Prostate gland (tissue), 2 donors: ENCODE measurements around the gene ADAMTS12. TPM values are rescaled to one million over a fixed set of nuclear protein-coding genes. Genes with fewer than 3 reads are reported as not detected.

ENCODE experiments used
- DNase-seq: peaks from one replicate; pipeline ENCODE4 v3.0.0-alpha.2; 2019; ENCODE audit warnings: low spot score
- H3K27ac ChIP-seq, 2 donors: fragments of 200-600 bp; sonication (generic); 2 replicates each; pipeline ENCODE4 v1.5.1; 2017 to 2019
- H3K27me3 ChIP-seq: fragments of 200-600 bp; sonication (generic); replicated peaks from 2 replicates; pipeline ENCODE4 v1.5.1; 2019; ENCODE audit not compliant: insufficient read depth
- H3K36me3 ChIP-seq, 2 donors: fragments of 200-600 bp; sonication (generic); 1 replicate in 1 of 2; 2 replicates in 1 of 2; pipeline versions ENCODE4 v1.5.1 to v1.8.1; 2017 to 2019
- H3K4me1 ChIP-seq: fragments of 200-600 bp; sonication (generic); replicated peaks from 2 replicates; pipeline ENCODE4 v1.5.1; 2019
- H3K4me3 ChIP-seq, 2 donors: fragments of 200-600 bp; sonication (generic); 2 replicates each; pipeline ENCODE4 v1.5.1; 2017 to 2019
- H3K9me3 ChIP-seq: fragments of 200-600 bp; sonication (generic); 2 replicates; pipeline ENCODE4 v1.5.1; 2017
- CTCF ChIP-seq, 4 experiments: fragments of 200-600 bp in 2 of 4; fragments of 450-650 bp in 2 of 4; sonication (generic) in 2 of 4; IDR thresholded peaks; 1 replicate in 3 of 4; 2 replicates in 1 of 4; pipeline ENCODE4 v1.5.1; 2016 to 2019; ENCODE audit warnings: antibody characterized with exemption in 4 of 4, mild to moderate bottlenecking in 2 of 4, moderate library complexity in 2 of 4
- POLR2A ChIP-seq: fragments of 450-650 bp; IDR thresholded peaks from one replicate; pipeline ENCODE4 v1.6.1; 2016; ENCODE audit warnings: antibody characterized with exemption, mild to moderate bottlenecking
- POLR2AphosphoS5 ChIP-seq: sonication (generic); formaldehyde crosslinking; IDR thresholded peaks from one replicate; pipeline ENCODE4 v1.6.1; 2017; ENCODE audit warnings: antibody characterized with exemption
- WGBS: methylation state at CpG from one replicate; pipeline ENCODE4 v1.1.5; 2018; 5-methylcytosine and 5-hydroxymethylcytosine counted together
- intact Hi-C: fragments of 100-400 bp; cut with DNase I; formaldehyde crosslinking; loops from one replicate; pipeline ENCODE4 v1.14.2; 2022
- total RNA-seq, 2 donors: library from RNA; depleted of rRNA; stranded (reverse); fragments of >200 nt; gene quantifications; one replicate each; pipeline ENCODE4 v1.1.0, GENCODE V29; 2016

Gene ADAMTS12
- total RNA-seq, 2 donors from 2014 or later, result 0.09 to 3.7 TPM

- TF ChIP-seq CTCF (IDR thresholded peaks at IDR 0.05) (no peak), POLR2A (no peak), POLR2AphosphoS5 (no peak)
- no peak overlapping the region for H3K4me3 ChIP-seq
- no peaks in the 10 kb centered on the region for H3K9me3 ChIP-seq
- no peaks in the 10 kb centered on the region for H3K36me3 ChIP-seq
- intact Hi-C loops, result no loop called here
- H3K27me3 ChIP-seq, result no peaks in the 10 kb centered on the region
- 96% methylated on average over 2 of the region's 2 CpGs for WGBS
- H3K4me1 ChIP-seq, result no peaks in the 10 kb centered on the region
- DNase-seq, result no peak
- H3K27ac ChIP-seq, result no peak overlapping the region
These were observed 115.6 kb downstream of the ADAMTS12 start for GRCh38 chr5:33776151-33776660.

- no peak for TF ChIP-seq POLR2AphosphoS5
- TF ChIP-seq POLR2A, result no peak
- no peak for TF ChIP-seq CTCF (IDR thresholded peaks at IDR 0.05)
- DNase-seq, result no peak
- Histone ChIP-seq H3K9me3 (no peaks in the 10 kb centered on the region), H3K4me1 (no peaks in the 10 kb centered on the region), H3K4me3 (no peak overlapping the region), H3K36me3 (no peaks in the 10 kb centered on the region), H3K27ac (no peak overlapping the region), H3K27me3 (no peaks in the 10 kb centered on the region)
- 68% methylated on average over 1 of the region's 1 CpG for WGBS
- intact Hi-C loops, result no loop called here
These were observed 117.4 kb downstream of the ADAMTS12 start for GRCh38 chr5:33774341-33774740.

- DNase-seq, result no peak
- intact Hi-C loops, result no loop called here
These were observed 119.4 kb downstream of the ADAMTS12 start for GRCh38 chr5:33772380-33772897.

GRCh38 chr5:33769968-33770367 is 121.8 kb downstream of the ADAMTS12 start:
- H3K27ac ChIP-seq, result no peak overlapping the region
- WGBS, result 89% methylated on average over 1 of the region's 1 CpG

More at GRCh38 chr5:33772380-33772897, 119.4 kb downstream of the ADAMTS12 start:
- Histone ChIP-seq H3K36me3 (no peaks in the 10 kb centered on the region), H3K4me3 (no peak overlapping the region), H3K27me3 (no peaks in the 10 kb centered on the region), H3K4me1 (no peaks in the 10 kb centered on the region), H3K9me3 (no peaks in the 10 kb centered on the region), H3K27ac (no peak overlapping the region)
- 42% methylated on average over 2 of the region's 2 CpGs for WGBS
- TF ChIP-seq POLR2A, result no peak
- TF ChIP-seq POLR2AphosphoS5, result no peak
- TF ChIP-seq CTCF (IDR thresholded peaks at IDR 0.05), result no peak

More at GRCh38 chr5:33769968-33770367, 121.8 kb downstream of the ADAMTS12 start:
- Histone ChIP-seq H3K27me3 (no peaks in the 10 kb centered on the region), H3K4me1 (no peaks in the 10 kb centered on the region), H3K36me3 (no peaks in the 10 kb centered on the region), H3K4me3 (no peak overlapping the region), H3K9me3 (no peaks in the 10 kb centered on the region)
- TF ChIP-seq CTCF (IDR thresholded peaks at IDR 0.05), result no peak
- TF ChIP-seq POLR2AphosphoS5, result no peak
- no peak for TF ChIP-seq POLR2A
- DNase-seq, result no peak
- intact Hi-C loops, result no loop called here
